PC-3 (cell line): ENCODE results near the gene COL25A1.

Experiments
- EZH2phosphoT487 ChIP-seq: fragments of 300-600 bp; sonication (generic); IDR thresholded peaks from 2 replicates; pipeline ENCODE4 v1.6.1; 2018; ENCODE audit warnings: mild to moderate bottlenecking, antibody characterized with exemption, low read length, borderline replicate concordance
- TF ChIP-seq, protein P1 (sequence below): fragments of 300-600 bp; sonication (generic); conservative IDR thresholded peaks from 2 replicates; pipeline ENCODE4 v1.5.1; 2017; ENCODE audit warnings: antibody characterized with exemption, low read depth, mild to moderate bottlenecking, low read length

DNA sequence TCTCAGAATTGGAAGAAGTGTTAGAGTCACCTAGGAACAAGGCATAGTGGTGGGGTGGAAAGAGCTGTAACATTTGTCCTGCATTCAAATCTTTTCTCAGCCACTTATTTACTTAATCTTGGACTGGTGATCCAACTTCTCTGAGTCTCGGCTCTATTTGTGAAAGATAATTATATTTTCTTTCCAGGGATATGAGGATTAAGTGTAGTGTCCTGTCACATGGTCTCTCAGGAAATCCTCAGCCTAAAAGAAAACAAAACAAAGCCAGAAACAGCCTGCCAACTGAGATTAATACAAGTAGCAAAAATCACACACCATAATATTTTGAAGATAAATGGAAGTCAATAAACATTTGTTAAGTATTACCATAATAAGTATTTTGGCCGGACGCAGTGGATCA is 506.3 kb downstream of the COL25A1 start:
- TF ChIP-seq, protein P1, sequence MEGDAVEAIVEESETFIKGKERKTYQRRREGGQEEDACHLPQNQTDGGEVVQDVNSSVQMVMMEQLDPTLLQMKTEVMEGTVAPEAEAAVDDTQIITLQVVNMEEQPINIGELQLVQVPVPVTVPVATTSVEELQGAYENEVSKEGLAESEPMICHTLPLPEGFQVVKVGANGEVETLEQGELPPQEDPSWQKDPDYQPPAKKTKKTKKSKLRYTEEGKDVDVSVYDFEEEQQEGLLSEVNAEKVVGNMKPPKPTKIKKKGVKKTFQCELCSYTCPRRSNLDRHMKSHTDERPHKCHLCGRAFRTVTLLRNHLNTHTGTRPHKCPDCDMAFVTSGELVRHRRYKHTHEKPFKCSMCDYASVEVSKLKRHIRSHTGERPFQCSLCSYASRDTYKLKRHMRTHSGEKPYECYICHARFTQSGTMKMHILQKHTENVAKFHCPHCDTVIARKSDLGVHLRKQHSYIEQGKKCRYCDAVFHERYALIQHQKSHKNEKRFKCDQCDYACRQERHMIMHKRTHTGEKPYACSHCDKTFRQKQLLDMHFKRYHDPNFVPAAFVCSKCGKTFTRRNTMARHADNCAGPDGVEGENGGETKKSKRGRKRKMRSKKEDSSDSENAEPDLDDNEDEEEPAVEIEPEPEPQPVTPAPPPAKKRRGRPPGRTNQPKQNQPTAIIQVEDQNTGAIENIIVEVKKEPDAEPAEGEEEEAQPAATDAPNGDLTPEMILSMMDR, result no peak
- no peak for TF ChIP-seq EZH2phosphoT487
